ENCODE measurements around the gene SFRP5. TPM values are rescaled to one million over a fixed set of nuclear protein-coding genes. Genes with fewer than 3 reads are reported as not detected.

The SFRP5 gene
- total and polyA plus RNA-seq, 2 of the 4 experiments (the other 2 are of a cell fraction): not detected

GRCh38 chr10:97740613-97741012 lies 31.2 kb downstream of the SFRP5 start:
- no TSS peak for BruUV-seq (replicated peaks)
- no peak for TF ChIP-seq USF2 (IDR thresholded peaks at IDR 0.05; ENCODE audit: low read depth, low read length)
- no peak for TF ChIP-seq ELK1 (IDR thresholded peaks at IDR 0.05; ENCODE audit: borderline replicate concordance, low read depth, low read length)
- TF ChIP-seq POLR2A (IDR thresholded peaks at IDR 0.05; ENCODE audit: low read depth, low read length): no peak
- no peak for TF ChIP-seq RAD21 (IDR thresholded peaks at IDR 0.05; ENCODE audit: low read length)
- TF ChIP-seq FOS (IDR thresholded peaks at IDR 0.05; ENCODE audit: low read depth, low read length): no peak
- no peak for TF ChIP-seq MAZ (IDR thresholded peaks at IDR 0.05; ENCODE audit: borderline replicate concordance, low read depth, low read length)
- no peak for TF ChIP-seq SMC3 (IDR thresholded peaks at IDR 0.05; ENCODE audit: low read depth, low read length)
- TF ChIP-seq MAFK (IDR thresholded peaks at IDR 0.05; ENCODE audit: low read depth, low read length): no peak
- no peak for TF ChIP-seq CEBPB (IDR thresholded peaks at IDR 0.05; ENCODE audit: low read depth, low read length)
- no peak for TF ChIP-seq RCOR1 (IDR thresholded peaks at IDR 0.05; ENCODE audit: insufficient replicate concordance, low read length)
- TF ChIP-seq CHD1 (IDR thresholded peaks at IDR 0.05; ENCODE audit: low read depth, low read length): no peak
- no peak overlapping the region for H2AK9ac ChIP-seq (replicated peaks; ENCODE audit: low read depth, low read length, poor library complexity)
- no peak for ATAC-seq (ENCODE audit: low read depth)
- H3K18ac ChIP-seq (ENCODE audit: low read depth, low read length): no peak overlapping the region
- no peak overlapping the region for H3K9ac ChIP-seq (ENCODE audit: low read depth, low read length)
- H3K9me1 ChIP-seq (ENCODE audit: insufficient read depth, low read length): peaks cover 21% of the 10 kb centered on the region
- CTCF ChIA-PET: no interaction called here
- intact Hi-C loops (cut with micrococcal nuclease) (no loop called here), dilution Hi-C loops (cut with HindIII; ENCODE audit: low sequenced_read_pairs, unreplicated experiment) (no loop called here), in situ Hi-C loops (cut with MboI; ENCODE audit: low sequenced_read_pairs) (no loop called here)
- H4K20me1 ChIP-seq (ENCODE audit: insufficient read depth, low read length): peaks cover 27% of the 10 kb centered on the region
- WGBS, 2 experiments (ENCODE audit: extremely low coverage in 2 of 2, insufficient read length in 1 of 2): no CpG with 5 or more reads among the region's 2 CpGs
- no peak overlapping the region for H4K5ac ChIP-seq (ENCODE audit: low read depth, low read length)
- no peak overlapping the region for H3K4ac ChIP-seq (ENCODE audit: low read depth, low read length)
- peaks cover 11% of the 10 kb centered on the region for H3K4me1 ChIP-seq (ENCODE audit: control insufficient read depth, insufficient read depth, low read length)
- no peak overlapping the region for H3K4me3 ChIP-seq (ENCODE audit: insufficient read depth, low read depth, low read length)
- no peak overlapping the region for H3K23ac ChIP-seq (ENCODE audit: low read depth, low read length)
- H3K36me3 ChIP-seq (ENCODE audit: control insufficient read depth, insufficient read depth, low read length): peaks cover 32% of the 10 kb centered on the region
- no peak overlapping the region for H4K91ac ChIP-seq (ENCODE audit: insufficient read depth, low read depth, low read length)
- H4K8ac ChIP-seq (ENCODE audit: low read depth in 2 of 2, low read length in 2 of 2): no peak overlapping the region
- no peak overlapping the region for H2BK120ac ChIP-seq (ENCODE audit: low read depth, low read length)
- no peak overlapping the region for H2AFZ ChIP-seq (replicated peaks; ENCODE audit: low read length, poor library complexity)
- no peak for DNase-seq
- no peak overlapping the region for H3K4me2 ChIP-seq (ENCODE audit: low read depth, low read length)
- no peak overlapping the region for H2BK5ac ChIP-seq (ENCODE audit: low read depth, low read length, poor library complexity, severe bottlenecking)
- H3K27me3 ChIP-seq (ENCODE audit: control insufficient read depth, insufficient read depth, low read length): no peaks in the 10 kb centered on the region
- H2BK20ac ChIP-seq (ENCODE audit: low read depth, low read length): no peak overlapping the region
- H3K56ac ChIP-seq (ENCODE audit: extremely low read depth, insufficient read depth, low read length): no peak overlapping the region
- peaks cover 34 to 65% of the 10 kb centered on the region in 2 experiments for H3K79me1 ChIP-seq (ENCODE audit: low read depth in 1 of 2, low read length in 2 of 2)
- H2BK15ac ChIP-seq (ENCODE audit: low read depth, low read length): no peak overlapping the region
- H3K9me3 ChIP-seq (ENCODE audit: control insufficient read depth, insufficient read depth, low read length): no peaks in the 10 kb centered on the region
- no peak overlapping the region for H3K27ac ChIP-seq (ENCODE audit: insufficient read depth, low read length)
- no peak overlapping the region for H3K14ac ChIP-seq (replicated peaks; ENCODE audit: low read depth, low read length)
- no peak overlapping the region for H2AK5ac ChIP-seq (ENCODE audit: low read depth, low read length)
- POLR2A ChIA-PET (ENCODE audit: unreplicated experiment): no interaction called here

All from IMR-90 (cell line).